Calu3 (cell line): ENCODE measurements around the gene NOP9. TPM values are rescaled to one million over a fixed set of nuclear protein-coding genes. Genes with fewer than 3 reads are reported as not detected.

Experiments used
- BruUV-seq: library from RNA; stranded (reverse); fragments of 400-500 nt; replicated peaks from 2 replicates; lab custom pipeline; 2021; lab: Mats Ljungman, UMichigan
- CTCF ChIA-PET: fragments of 300-600 bp; sonication (Branson Sonifier 250); formaldehyde crosslinking; loops from one replicate; lab custom pipeline; 2022; ENCODE audit warnings: antibody characterized with exemption; lab: Charles Lee
- DNase-seq: peaks from one replicate; pipeline ENCODE4 v3.0.0; 2022
- H3K27ac Mint-ChIP-seq: one replicate; pipeline ENCODE4 v1.8.0; 2022; ENCODE audit warnings: mixed read lengths; ENCODE audit not compliant: unreplicated experiment
- H3K27me3 Mint-ChIP-seq: one replicate; pipeline ENCODE4 v1.8.0; 2022; ENCODE audit warnings: mixed read lengths; ENCODE audit not compliant: unreplicated experiment
- H3K36me3 Mint-ChIP-seq: one replicate; pipeline ENCODE4 v1.8.0; 2022; ENCODE audit warnings: mild to moderate bottlenecking, moderate library complexity, mixed read lengths; ENCODE audit not compliant: insufficient read depth, unreplicated experiment
- H3K4me1 Mint-ChIP-seq: one replicate; pipeline ENCODE4 v1.8.0; 2022; ENCODE audit warnings: mild to moderate bottlenecking, low read depth, mixed read lengths; ENCODE audit not compliant: unreplicated experiment
- H3K4me3 Mint-ChIP-seq: one replicate; pipeline ENCODE4 v1.8.0; 2022; ENCODE audit warnings: mild to moderate bottlenecking, low read depth, moderate library complexity, mixed read lengths; ENCODE audit not compliant: unreplicated experiment
- H3K9me3 Mint-ChIP-seq: one replicate; pipeline ENCODE4 v1.8.0; 2022; ENCODE audit warnings: low read depth, mixed read lengths; ENCODE audit not compliant: unreplicated experiment
- CTCF ChIP-seq: fragments of 200-600 bp; IDR thresholded peaks from one replicate; pipeline ENCODE4 v1.8.0; 2022; ENCODE audit warnings: antibody characterized with exemption; ENCODE audit not compliant: unreplicated experiment
- intact Hi-C: fragments of 100-400 bp; cut with micrococcal nuclease; formaldehyde crosslinking; loops from one replicate; pipeline ENCODE4 v1.10.0; 2022; ENCODE audit not compliant: unreplicated experiment
- total RNA-seq: library from RNA; stranded (reverse); gene quantifications from 2 replicates; pipeline ENCODE4 v1.2.3, GENCODE V29; 2022

The NOP9 gene
- total RNA-seq, 1 experiment from 2014 or later: 35.9 TPM

GRCh38 chr14:24281636-24282035 is 18.0 kb upstream of the NOP9 start:
- intact Hi-C loops: no loop called here
- Mint-ChIP-seq H3K9me3 (no peaks in the 10 kb centered on the region), H3K4me3 (no peak overlapping the region), H3K4me1 (peaks cover 18% of the 10 kb centered on the region), H3K27me3 (no peaks in the 10 kb centered on the region), H3K27ac (no peak overlapping the region), H3K36me3 (no peaks in the 10 kb centered on the region)
- no peak for DNase-seq
- CTCF ChIA-PET: interaction anchor here (1.3 to 1.5 kb wide), 2 partner anchors 10 to 39 kb away, joined by 4 read pairs; partner anchors contain the start of genes RABGGTA and TINF2
- no peak for TF ChIP-seq CTCF
- BruUV-seq: no TSS peak

- TF ChIP-seq CTCF: no peak
- H3K27me3 Mint-ChIP-seq: no peaks in the 10 kb centered on the region
- no peak overlapping the region for H3K4me3 Mint-ChIP-seq
- no peaks in the 10 kb centered on the region for H3K9me3 Mint-ChIP-seq
- no TSS peak for BruUV-seq
- CTCF ChIA-PET: interaction anchor here (1.5 kb wide), 1 partner anchor 40 kb away, joined by 4 read pairs; the partner anchor contains the start of gene TINF2
- no peak overlapping the region for H3K27ac Mint-ChIP-seq
- no peak for DNase-seq
- intact Hi-C loops: no loop called here
- H3K36me3 Mint-ChIP-seq: no peaks in the 10 kb centered on the region
- peaks cover 18% of the 10 kb centered on the region for H3K4me1 Mint-ChIP-seq
Measured at GRCh38 chr14:24282736-24283135, 16.9 kb upstream of the NOP9 start.

- BruUV-seq: no TSS peak
- CTCF ChIA-PET: no interaction called here
Measured at GRCh38 chr14:24283796-24284460, 15.7 kb upstream of the NOP9 start.

GRCh38 chr14:24284501-24285035 is 15.1 kb upstream of the NOP9 start:
- Mint-ChIP-seq H3K27ac (no peak overlapping the region), H3K27me3 (no peaks in the 10 kb centered on the region), H3K9me3 (no peaks in the 10 kb centered on the region), H3K4me1 (peaks cover 2% of the 10 kb centered on the region), H3K36me3 (no peaks in the 10 kb centered on the region), H3K4me3 (no peak overlapping the region)
- DNase-seq: no peak
- CTCF ChIA-PET: no interaction called here
- intact Hi-C loops: no loop called here
- TF ChIP-seq CTCF: no peak
- BruUV-seq: no TSS peak

More at GRCh38 chr14:24283796-24284460, 15.7 kb upstream of the NOP9 start:
- Mint-ChIP-seq H3K4me1 (peaks cover 8% of the 10 kb centered on the region), H3K36me3 (no peaks in the 10 kb centered on the region), H3K9me3 (no peaks in the 10 kb centered on the region), H3K4me3 (no peak overlapping the region), H3K27me3 (no peaks in the 10 kb centered on the region), H3K27ac (no peak overlapping the region)
- TF ChIP-seq CTCF: no peak
- no peak for DNase-seq
- intact Hi-C loops: no loop called here
